Ascending aorta (tissue), 2 donors: Measurements from ENCODE around the gene TMEM30A. TPM values are rescaled to one million over a fixed set of nuclear protein-coding genes. Genes with fewer than 3 reads are reported as not detected.
A peak's percentile ranks its signal among the peaks of the same experiment; 100 is the strongest.

Source experiments
- DNase-seq, 2 donors: peaks; one replicate each; pipeline ENCODE4 v3.0.0-alpha.2; 2019; ENCODE audit warnings: low spot score in 2 of 2
- H3K27ac ChIP-seq, 2 donors: fragments of 200-600 bp; sonication (generic); one replicate each; pipeline ENCODE4 v1.5.1; 2016 to 2017; ENCODE audit warnings: mild to moderate bottlenecking in 1 of 2
- H3K27me3 ChIP-seq: fragments of 200-600 bp; sonication (generic); one replicate; pipeline ENCODE4 v1.5.1; 2017
- H3K36me3 ChIP-seq, 2 donors: fragments of 200-600 bp; sonication (generic); one replicate each; pipeline ENCODE4 v1.5.1; 2016
- H3K4me1 ChIP-seq, 2 donors: fragments of 200-600 bp; sonication (generic); one replicate each; pipeline ENCODE4 v1.5.1; 2016 to 2017; ENCODE audit warnings: mild to moderate bottlenecking in 1 of 2
- H3K4me3 ChIP-seq, 2 donors: fragments of 200-600 bp; sonication (generic); one replicate each; pipeline ENCODE4 v1.5.1; 2016 to 2017; ENCODE audit warnings: mild to moderate bottlenecking in 1 of 2
- H3K9me3 ChIP-seq, 2 donors: fragments of 200-600 bp; sonication (generic); one replicate each; pipeline ENCODE4 v1.5.1; 2016
- CTCF ChIP-seq, 3 experiments: fragments of 200-600 bp in 2 of 3; fragments of 450-650 bp in 1 of 3; sonication (generic) in 2 of 3; IDR thresholded peaks; one replicate each; pipeline ENCODE4 v1.5.1; 2016 to 2019; ENCODE audit warnings: antibody characterized with exemption in 3 of 3, mild to moderate bottlenecking in 1 of 3, moderate library complexity in 1 of 3
- intact Hi-C: fragments of 100-400 bp; cut with DNase I; formaldehyde crosslinking; loops from one replicate; pipeline ENCODE4 v1.15.1; 2023
- total RNA-seq: library from RNA; depleted of rRNA; stranded (reverse); fragments of >200 nt; gene quantifications from one replicate; pipeline ENCODE4 v1.1.0, GENCODE V29; 2016

The TMEM30A gene
- total RNA-seq, 1 donor from 2014 or later = 54.8 TPM

GRCh38 chr6:75301088-75301487 lies 16.5 kb upstream of the TMEM30A start:
- Histone ChIP-seq H3K4me1 (peaks cover 0 to 4% of the 10 kb centered on the region in 2 donors), H3K4me3 (no peak overlapping the region), H3K27me3 (no peaks in the 10 kb centered on the region), H3K27ac (no peak overlapping the region), H3K9me3 (no peaks in the 10 kb centered on the region), H3K36me3 (no peaks in the 10 kb centered on the region)
- DNase-seq = no peak
- TF ChIP-seq CTCF (IDR thresholded peaks at IDR 0.05) = no peak
- intact Hi-C loops = no loop called here

GRCh38 chr6:75300531-75300855 lies 15.9 kb upstream of the TMEM30A start:
- H3K4me1 ChIP-seq = peaks cover 0 to 4% of the 10 kb centered on the region in 2 donors
- peak overlapping the region in 1 of 2 donors; percentile 25 for H3K27ac ChIP-seq
- no peak overlapping the region for H3K4me3 ChIP-seq
- no peaks in the 10 kb centered on the region for H3K36me3 ChIP-seq
- no peaks in the 10 kb centered on the region for H3K9me3 ChIP-seq
- DNase-seq = no peak
- H3K27me3 ChIP-seq = no peaks in the 10 kb centered on the region
- TF ChIP-seq CTCF (IDR thresholded peaks at IDR 0.05) = no peak
- intact Hi-C loops = no loop called here

- Histone ChIP-seq H3K9me3 (no peaks in the 10 kb centered on the region), H3K4me1 (peaks cover 0 to 4% of the 10 kb centered on the region in 2 donors), H3K27me3 (no peaks in the 10 kb centered on the region), H3K4me3 (no peak overlapping the region), H3K27ac (peak overlapping the region in 1 of 2 donors; percentile 25), H3K36me3 (no peaks in the 10 kb centered on the region)
- intact Hi-C loops = loop anchor here (5.0 kb wide), 1 partner anchor 202 kb away; no protein-coding TSS in a partner anchor
- TF ChIP-seq CTCF (IDR thresholded peaks at IDR 0.05) = no peak
- DNase-seq = no peak
Observed at GRCh38 chr6:75299801-75300530, 15.4 kb upstream of the TMEM30A start.

- Histone ChIP-seq H3K4me3 (no peak overlapping the region), H3K27ac (no peak overlapping the region), H3K4me1 (peaks cover 0 to 11% of the 10 kb centered on the region in 2 donors), H3K27me3 (no peaks in the 10 kb centered on the region), H3K9me3 (no peaks in the 10 kb centered on the region), H3K36me3 (no peaks in the 10 kb centered on the region)
- no peak for DNase-seq
- peak; percentile 54 to 77 (median 61) for TF ChIP-seq CTCF (IDR thresholded peaks at IDR 0.05)
- intact Hi-C loops = loop anchor here (5.0 kb wide), 1 partner anchor 205 kb away; no protein-coding TSS in a partner anchor
Observed at GRCh38 chr6:75296811-75297779, 12.5 kb upstream of the TMEM30A start.

- Histone ChIP-seq H3K36me3 (no peaks in the 10 kb centered on the region), H3K27ac (peak overlapping the region; percentile 50 to 59), H3K4me3 (no peak overlapping the region), H3K4me1 (peaks cover 5 to 19% of the 10 kb centered on the region in 2 donors), H3K9me3 (no peaks in the 10 kb centered on the region), H3K27me3 (no peaks in the 10 kb centered on the region)
- intact Hi-C loops = no loop called here
- no peak for DNase-seq
- TF ChIP-seq CTCF (IDR thresholded peaks at IDR 0.05) = no peak
Observed at GRCh38 chr6:75292555-75292954, 8.0 kb upstream of the TMEM30A start.
